Hepatocyte (in vitro differentiated cells): Measurements from ENCODE around the gene BCAS1. TPM values are rescaled to one million over a fixed set of nuclear protein-coding genes. Genes with fewer than 3 reads are reported as not detected.

Experiments used
- DNase-seq: peaks from one replicate; pipeline ENCODE4 v3.0.0-alpha.2; 2016; ENCODE audit warnings: low spot score
- H2AFZ ChIP-seq: fragments of 200-600 bp; sonication (generic); 2 replicates; pipeline ENCODE4 v1.6.0; 2016; ENCODE audit warnings: antibody characterized with exemption, mild to moderate bottlenecking
- H3K27ac ChIP-seq: fragments of 200-600 bp; sonication (generic); 2 replicates; pipeline ENCODE4 v1.5.1; 2016; ENCODE audit warnings: mild to moderate bottlenecking
- H3K27me3 ChIP-seq: fragments of 200-600 bp; sonication (generic); 2 replicates; pipeline ENCODE4 v1.6.1; 2016
- H3K36me3 ChIP-seq: fragments of 200-600 bp; sonication (generic); replicated peaks from 2 replicates; pipeline ENCODE4 v1.5.1; 2016; ENCODE audit warnings: low read depth; ENCODE audit not compliant: insufficient read depth
- H3K4me1 ChIP-seq: fragments of 200-600 bp; sonication (generic); 2 replicates; pipeline ENCODE4 v1.5.1; 2016; ENCODE audit warnings: mild to moderate bottlenecking, moderate library complexity; ENCODE audit not compliant: insufficient read depth
- H3K4me2 ChIP-seq: fragments of 200-600 bp; sonication (generic); 2 replicates; pipeline ENCODE4 v1.6.0; 2016
- H3K4me3 ChIP-seq: fragments of 200-600 bp; sonication (generic); 2 replicates; pipeline ENCODE4 v1.5.1; 2016; ENCODE audit warnings: mild to moderate bottlenecking
- H3K79me2 ChIP-seq: fragments of 200-600 bp; sonication (generic); 2 replicates; pipeline ENCODE4 v1.6.0; 2017; ENCODE audit warnings: mild to moderate bottlenecking
- H3K9me2 ChIP-seq: fragments of 200-600 bp; sonication (generic); replicated peaks from 2 replicates; pipeline ENCODE4 v1.6.0; 2017; ENCODE audit warnings: mild to moderate bottlenecking; ENCODE audit not compliant: insufficient read depth
- H3K9me3 ChIP-seq: fragments of 200-600 bp; sonication (generic); 2 replicates; pipeline ENCODE4 v1.5.1; 2016; ENCODE audit warnings: low read depth, mild to moderate bottlenecking
- H4K20me1 ChIP-seq: fragments of 200-600 bp; sonication (generic); 2 replicates; pipeline ENCODE4 v1.6.0; 2016; ENCODE audit warnings: mild to moderate bottlenecking; ENCODE audit not compliant: insufficient read depth, poor library complexity, severe bottlenecking
- CTCF ChIP-seq: fragments of 200-600 bp; sonication (generic); IDR thresholded peaks from 2 replicates; pipeline ENCODE4 v1.5.1; 2016; ENCODE audit warnings: antibody characterized with exemption, mild to moderate bottlenecking; ENCODE audit not compliant: poor library complexity
- EZH2 ChIP-seq: fragments of 200-600 bp; sonication (generic); IDR thresholded peaks from 2 replicates; pipeline ENCODE4 v1.6.1; 2016; ENCODE audit warnings: antibody characterized with exemption, mild to moderate bottlenecking, borderline replicate concordance
- EZH2phosphoT487 ChIP-seq: fragments of 200-600 bp; sonication (generic); IDR thresholded peaks from one replicate; pipeline ENCODE4 v1.6.1; 2018; ENCODE audit warnings: antibody characterized with exemption, mild to moderate bottlenecking, low read depth, moderate library complexity; ENCODE audit not compliant: unreplicated experiment, severe bottlenecking
- WGBS: methylation state at CpG from one replicate; pipeline ENCODE4 v1.1.6; 2016; ENCODE audit warnings: low lambda C conversion rate; ENCODE audit errors: missing lambda C conversion rate; 5-methylcytosine and 5-hydroxymethylcytosine counted together
- polyA plus RNA-seq: library from polyadenylated mRNA; unstranded; fragments of >200 nt; fragmentation: Nextera tagmentation; extraction: Ambion mirVana; gene quantifications from 2 replicates; pipeline ENCODE4 v1.2.1, GENCODE V29; 2016
- total RNA-seq: library from RNA; depleted of rRNA; stranded (reverse); fragments of >200 nt; gene quantifications from 2 replicates; pipeline ENCODE4 v1.2.3, GENCODE V29; 2014

Gene BCAS1
- total and polyA plus RNA-seq, 2 experiments from 2014 or later = 4.9 to 9.8 TPM

- Histone ChIP-seq H2AFZ (no peak overlapping the region), H3K9me2 (no peaks in the 10 kb centered on the region), H3K4me2 (no peak overlapping the region), H3K4me1 (no peaks in the 10 kb centered on the region), H3K36me3 (no peaks in the 10 kb centered on the region), H3K27ac (no peak overlapping the region), H3K4me3 (no peak overlapping the region), H3K27me3 (no peaks in the 10 kb centered on the region), H3K79me2 (no peaks in the 10 kb centered on the region), H4K20me1 (no peaks in the 10 kb centered on the region), H3K9me3 (no peaks in the 10 kb centered on the region)
- no peak for DNase-seq
- 84% methylated on average over 2 of the region's 2 CpGs for WGBS
- TF ChIP-seq EZH2 (no peak), EZH2phosphoT487 (no peak), CTCF (no peak)
Observed at GRCh38 chr20:54000914-54001313, 69.5 kb downstream of the BCAS1 start.

- no peak overlapping the region for H3K27ac ChIP-seq
- no peak overlapping the region for H2AFZ ChIP-seq
Observed at GRCh38 chr20:54000262-54000661, 70.1 kb downstream of the BCAS1 start.

GRCh38 chr20:53999077-53999476 is 71.3 kb downstream of the BCAS1 start:
- no peak for TF ChIP-seq EZH2phosphoT487
- TF ChIP-seq EZH2 = no peak
- no peaks in the 10 kb centered on the region for H3K9me2 ChIP-seq
- no peaks in the 10 kb centered on the region for H3K36me3 ChIP-seq
- no peaks in the 10 kb centered on the region for H3K79me2 ChIP-seq
- no peak overlapping the region for H2AFZ ChIP-seq
- H3K4me3 ChIP-seq = no peak overlapping the region
- no peaks in the 10 kb centered on the region for H4K20me1 ChIP-seq
- no peaks in the 10 kb centered on the region for H3K4me1 ChIP-seq
- WGBS = 62% methylated on average over 3 of the region's 3 CpGs
- H3K27ac ChIP-seq = no peak overlapping the region
- H3K4me2 ChIP-seq = no peak overlapping the region
- DNase-seq = no peak
- no peaks in the 10 kb centered on the region for H3K27me3 ChIP-seq
- no peaks in the 10 kb centered on the region for H3K9me3 ChIP-seq

More at GRCh38 chr20:54000262-54000661, 70.1 kb downstream of the BCAS1 start:
- Histone ChIP-seq H4K20me1 (no peaks in the 10 kb centered on the region), H3K4me2 (no peak overlapping the region), H3K79me2 (no peaks in the 10 kb centered on the region), H3K4me3 (no peak overlapping the region), H3K4me1 (no peaks in the 10 kb centered on the region), H3K9me3 (no peaks in the 10 kb centered on the region), H3K36me3 (no peaks in the 10 kb centered on the region), H3K9me2 (no peaks in the 10 kb centered on the region), H3K27me3 (no peaks in the 10 kb centered on the region)
- no peak for DNase-seq
- no peak for TF ChIP-seq CTCF
- no peak for TF ChIP-seq EZH2
- TF ChIP-seq EZH2phosphoT487 = no peak

GRCh38 chr20:53996584-53997486 is 73.6 kb downstream of the BCAS1 start:
- Histone ChIP-seq H3K27ac (no peak overlapping the region), H3K27me3 (no peaks in the 10 kb centered on the region), H4K20me1 (no peaks in the 10 kb centered on the region), H3K4me3 (no peak overlapping the region), H3K4me2 (no peak overlapping the region), H3K4me1 (no peaks in the 10 kb centered on the region), H3K79me2 (no peaks in the 10 kb centered on the region), H3K9me3 (no peaks in the 10 kb centered on the region), H3K36me3 (no peaks in the 10 kb centered on the region), H3K9me2 (no peaks in the 10 kb centered on the region), H2AFZ (no peak overlapping the region)
- TF ChIP-seq CTCF (no peak), EZH2 (no peak), EZH2phosphoT487 (no peak)
- no peak for DNase-seq
- 88% methylated on average over 10 of the region's 10 CpGs for WGBS
